ENCODE measurements around the gene PPP1R16B.
"Not testable (repeated sequence)": the region's sequence is repeated elsewhere in the genome, so short reads cannot be mapped to it uniquely, and the experiment has no call there.

The PPP1R16B gene

GRCh38 chr20:38940644-38941043 is 135.1 kb downstream of the PPP1R16B start:
- DNase-seq = no peak

- DNase-seq = no peak
Observed at GRCh38 chr20:38941726-38942389, 136.4 kb downstream of the PPP1R16B start.

GRCh38 chr20:38945012-38945411 is 139.5 kb downstream of the PPP1R16B start:
- no peak for DNase-seq

DNA sequence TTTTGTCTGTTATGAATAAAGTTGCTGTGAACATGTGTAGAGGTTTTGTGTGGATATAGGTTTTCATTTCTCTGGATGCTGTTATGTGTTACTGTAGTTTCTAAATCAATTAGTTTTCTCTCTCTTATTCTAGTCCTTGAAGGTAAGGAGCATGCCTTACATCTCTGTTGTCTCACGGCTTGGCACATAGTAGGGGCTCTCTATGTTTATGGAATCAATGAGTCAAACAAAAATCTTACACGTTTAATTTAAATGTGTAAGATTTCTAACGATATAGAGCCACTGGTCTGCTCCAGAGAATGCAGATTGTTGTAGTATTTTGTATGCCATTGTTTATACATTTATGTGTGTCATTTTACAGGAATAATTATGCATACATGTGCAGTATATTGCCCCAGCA is 141.3 kb downstream of the PPP1R16B start:
- no peak for DNase-seq

GRCh38 chr20:38947931-38948362 is 142.4 kb downstream of the PPP1R16B start:
- no peak for DNase-seq

DNA sequence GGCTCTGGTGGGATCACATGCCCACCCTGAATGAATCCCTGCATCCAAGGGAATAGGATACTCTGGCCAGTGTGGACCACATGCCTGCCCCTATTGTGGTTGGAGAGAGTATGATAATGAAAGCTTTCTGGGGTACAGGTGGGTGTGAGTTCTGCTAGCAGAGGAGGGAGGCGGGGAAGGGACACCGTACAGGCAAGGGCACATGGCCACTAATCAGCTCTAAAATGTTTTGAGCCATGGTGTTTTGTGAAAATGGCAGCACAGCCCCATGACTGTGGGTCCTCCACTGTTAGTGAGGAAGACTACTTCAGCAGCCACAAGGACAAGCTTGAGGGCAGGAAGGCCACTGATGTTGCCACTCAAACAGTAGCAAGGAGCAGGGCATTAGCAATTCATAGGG is 144.8 kb downstream of the PPP1R16B start:
- no peak for DNase-seq

DNA sequence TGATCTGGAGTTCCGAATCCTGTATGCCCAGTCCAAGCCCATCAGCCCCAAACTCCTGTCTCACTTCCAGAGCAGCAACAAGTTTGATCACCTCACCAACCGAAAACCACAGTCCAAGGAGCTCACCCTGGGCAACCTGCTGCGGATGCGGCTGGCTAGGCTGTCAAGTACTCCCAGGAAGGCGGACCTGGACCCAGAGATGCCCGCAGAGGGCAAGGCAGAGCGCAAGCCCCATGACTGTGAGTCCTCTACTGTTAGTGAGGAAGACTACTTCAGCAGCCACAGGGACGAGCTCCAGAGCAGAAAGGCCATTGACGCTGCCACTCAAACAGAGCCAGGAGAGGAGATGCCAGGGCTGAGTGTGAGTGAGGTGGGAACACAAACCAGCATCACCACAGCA is 146.1 kb downstream of the PPP1R16B start:
- no peak for DNase-seq

DNA sequence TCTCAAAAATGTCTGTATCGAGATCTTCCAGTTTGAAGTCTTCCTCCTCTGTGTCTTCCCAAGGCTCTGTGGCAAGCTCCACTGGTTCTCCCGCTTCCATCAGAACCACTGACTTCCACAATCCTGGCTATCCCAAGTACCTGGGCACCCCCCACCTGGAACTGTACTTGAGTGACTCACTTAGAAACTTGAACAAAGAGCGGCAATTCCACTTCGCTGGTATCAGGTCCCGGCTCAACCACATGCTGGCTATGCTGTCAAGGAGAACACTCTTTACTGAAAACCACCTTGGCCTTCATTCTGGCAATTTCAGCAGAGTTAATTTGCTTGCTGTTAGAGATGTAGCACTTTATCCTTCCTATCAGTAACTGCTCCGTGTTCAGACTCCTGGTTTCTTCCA is 146.7 kb downstream of the PPP1R16B start:
- DNase-seq = no peak

DNA sequence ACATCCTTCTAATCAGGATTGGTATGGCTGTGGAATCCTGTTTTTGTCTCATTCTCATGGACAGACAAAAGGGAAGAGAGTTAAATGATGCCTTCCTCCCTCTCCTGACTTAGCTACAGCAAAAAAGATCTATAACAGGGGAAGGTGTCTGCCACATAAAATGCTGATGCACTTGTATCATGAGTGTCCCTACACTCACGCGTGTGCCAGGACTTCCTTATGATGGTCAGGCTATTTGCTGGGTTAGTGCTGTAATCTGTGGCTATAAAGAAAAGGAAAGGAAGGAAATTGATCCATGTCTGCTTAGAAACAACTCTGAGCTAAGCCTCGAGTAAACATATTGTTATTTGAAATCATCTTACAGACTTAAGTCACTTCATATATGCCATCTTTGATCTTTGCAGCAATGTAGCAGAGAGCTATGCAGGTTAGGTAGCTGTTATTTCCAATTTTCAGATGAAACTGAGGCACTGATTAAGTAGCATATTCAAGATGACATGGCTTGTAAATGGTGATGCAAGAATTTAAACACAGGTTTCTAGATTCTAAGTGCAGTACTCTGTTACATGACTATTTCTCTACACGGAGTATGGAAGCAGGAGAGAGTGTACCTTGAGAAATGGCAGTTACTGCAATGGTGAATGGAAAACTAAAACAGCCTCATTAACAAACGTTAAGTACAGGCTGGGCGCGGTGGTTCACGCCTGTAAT is 148.3 kb downstream of the PPP1R16B start:
- DNase-seq = no peak

DNA sequence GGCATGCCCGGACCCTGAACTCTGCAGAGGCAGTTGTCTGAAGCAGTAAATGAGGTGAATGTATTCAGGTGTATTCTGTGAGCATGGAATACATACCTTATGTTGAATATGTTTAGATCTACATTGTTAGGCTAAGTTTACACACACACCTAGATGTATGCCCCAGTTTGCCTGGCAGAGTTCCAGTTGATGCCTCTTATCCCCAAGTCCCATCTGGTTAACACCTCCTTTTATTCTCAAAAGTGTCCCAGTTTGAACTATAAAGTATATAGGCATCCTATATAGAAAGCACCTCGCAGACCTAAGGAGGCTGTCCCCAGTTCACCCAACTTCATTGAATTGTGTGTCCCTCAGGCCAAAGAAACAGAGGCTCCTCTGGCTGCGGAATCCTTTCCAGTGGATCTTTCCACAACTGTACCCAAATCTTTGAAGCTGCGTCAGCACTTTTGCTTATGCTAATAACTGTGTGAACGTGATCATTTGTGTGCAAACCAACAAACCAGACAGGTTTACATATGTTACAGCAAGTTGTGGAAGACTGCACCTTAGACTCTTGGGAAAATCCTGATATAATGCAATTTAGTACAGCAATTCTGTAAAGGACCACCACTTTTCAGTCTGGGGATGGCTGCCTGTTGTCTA is 151.9 kb downstream of the PPP1R16B start:
- no peak for DNase-seq

DNA sequence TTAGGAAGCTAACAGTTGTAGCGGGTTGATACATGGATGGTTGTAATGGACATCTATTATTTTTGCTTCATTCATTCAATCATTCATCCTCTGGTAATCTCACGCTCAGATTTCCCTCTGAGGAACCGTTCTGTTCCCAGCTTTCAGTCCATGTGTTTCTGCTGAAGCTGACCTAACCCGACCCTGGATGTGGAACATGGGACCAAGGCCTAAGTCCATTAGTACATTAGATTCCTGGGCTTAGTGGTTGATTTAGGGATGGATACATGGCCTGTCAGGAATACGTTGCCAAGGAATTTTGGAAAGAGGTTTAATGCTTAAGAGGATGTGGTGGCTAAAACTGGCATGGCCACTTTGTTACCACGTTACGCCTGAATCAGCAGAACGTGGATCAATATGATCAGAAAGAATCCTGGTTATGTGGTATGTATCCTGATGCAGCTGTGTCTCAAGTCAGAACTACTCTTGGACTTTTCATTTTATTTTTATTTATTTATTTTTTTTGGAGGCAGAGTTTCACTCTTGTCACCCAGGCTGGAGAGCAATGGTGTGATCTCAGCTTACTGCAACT is 152.5 kb downstream of the PPP1R16B start:
- no peak for DNase-seq

- DNase-seq = not testable (repeated sequence)
Observed at GRCh38 chr20:38960187-38960687, 154.7 kb downstream of the PPP1R16B start.

DNA sequence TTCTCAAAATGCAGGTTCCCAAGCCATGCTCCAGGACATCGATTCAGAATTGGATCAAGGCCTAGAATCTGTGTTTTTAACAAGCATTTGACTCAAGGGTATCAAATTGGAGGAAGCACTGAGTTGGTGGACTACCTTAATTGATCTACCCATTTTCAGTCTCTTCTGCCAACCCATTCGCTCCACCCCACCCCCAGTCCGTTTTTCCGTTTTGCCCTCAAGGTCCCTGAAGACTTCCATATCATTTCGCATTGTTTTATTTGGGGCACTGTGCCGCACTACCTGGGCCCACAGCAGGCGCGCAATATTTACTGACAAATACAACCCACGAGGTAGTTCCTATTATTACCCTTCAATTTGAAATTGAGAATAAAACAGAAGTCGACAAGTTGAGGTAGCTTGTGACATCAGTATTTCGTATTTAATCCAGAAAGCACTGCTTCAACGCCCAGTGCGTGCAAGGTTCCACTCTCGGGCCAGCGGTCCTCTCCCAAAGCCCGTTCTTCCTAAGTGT is 156.1 kb downstream of the PPP1R16B start:
- no peak for DNase-seq

- peak; percentile 98 for DNase-seq
Observed at GRCh38 chr20:38962044-38962927, 156.8 kb downstream of the PPP1R16B start, which contains the start of gene DHX35. Gene DHX35 (plus strand): TSS chr20:38962344. CDS start chr20:38962368, 24 bp downstream.

- no peak for DNase-seq
Observed at GRCh38 chr20:38962928-38963401, 157.5 kb downstream of the PPP1R16B start.

- DNase-seq = no peak
Observed at GRCh38 chr20:38963745-38964144, 158.2 kb downstream of the PPP1R16B start.

DNA sequence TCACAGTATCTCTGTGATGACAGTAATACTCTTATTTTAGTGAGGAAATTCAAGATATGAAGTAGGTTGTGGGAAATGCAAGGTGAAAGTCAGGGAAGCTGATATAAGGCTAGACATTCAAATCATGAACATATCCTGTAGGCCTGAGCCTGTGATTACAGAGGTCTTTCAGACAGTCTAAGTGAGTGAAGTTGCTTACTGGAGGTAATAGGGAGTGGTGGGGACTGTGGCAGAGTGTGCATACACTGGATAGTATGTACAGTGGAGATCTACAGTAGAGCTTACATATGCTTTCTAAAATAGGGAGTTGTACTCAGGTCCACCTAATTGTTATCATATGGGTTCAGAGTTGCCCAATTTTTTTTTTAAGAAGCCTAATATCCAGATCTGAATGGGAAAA is 159.8 kb downstream of the PPP1R16B start:
- DNase-seq = no peak

DNA sequence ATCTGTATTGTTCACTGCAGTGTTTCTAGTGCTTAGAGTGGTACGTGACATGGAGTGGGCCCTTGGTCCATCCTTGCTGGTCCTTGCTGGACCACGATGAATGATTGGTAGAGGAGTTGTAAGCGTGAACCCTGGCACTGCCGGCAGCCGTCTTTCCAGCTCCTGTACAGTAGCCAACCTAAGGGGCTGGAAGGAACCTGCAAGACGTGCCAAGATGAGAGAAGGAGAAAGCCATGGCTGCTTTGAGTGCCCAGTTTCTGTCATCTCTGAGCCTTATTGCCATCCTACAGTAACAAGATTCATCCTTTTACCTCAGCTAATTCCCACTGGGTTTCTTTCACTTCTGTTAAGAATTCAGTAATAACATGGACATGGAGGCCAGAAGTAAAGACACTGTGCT is 162.6 kb downstream of the PPP1R16B start:
- DNase-seq = no peak

- no peak for DNase-seq
Observed at GRCh38 chr20:38969708-38970107, 164.2 kb downstream of the PPP1R16B start.

- no peak for DNase-seq
Observed at GRCh38 chr20:38970302-38970701, 164.8 kb downstream of the PPP1R16B start.
